Retinal pigment epithelial cell (primary cell): ENCODE results near the gene ACVR2B.

Experiments
- DNase-seq: peaks from one replicate; pipeline ENCODE4 v3.0.0-alpha.2; 2010; ENCODE audit warnings: low read depth
- H3K4me3 ChIP-seq: 2 replicates; pipeline ENCODE4 v1.5.1; 2011; ENCODE audit warnings: mild to moderate bottlenecking, low read length, control low read depth, moderate library complexity
- CTCF ChIP-seq: conservative IDR thresholded peaks from 2 replicates; pipeline ENCODE4 v1.5.1; 2011; ENCODE audit warnings: low read depth, low read length, control low read depth, inconsistent platforms

The ACVR2B gene

GRCh38 chr3:38476157-38476756, 22.6 kb downstream of the ACVR2B start:
- H3K4me3 ChIP-seq, result no peak overlapping the region
- no peak for TF ChIP-seq CTCF
- no peak for DNase-seq

- TF ChIP-seq CTCF, result no peak
- no peak for DNase-seq
- H3K4me3 ChIP-seq, result no peak overlapping the region
Observed at GRCh38 chr3:38477057-38477820, 23.5 kb downstream of the ACVR2B start.

- no peak for DNase-seq
- TF ChIP-seq CTCF, result no peak
Observed at GRCh38 chr3:38477839-38478450, 24.3 kb downstream of the ACVR2B start.

GRCh38 chr3:38478901-38479300, 25.2 kb downstream of the ACVR2B start:
- no peak for DNase-seq
- TF ChIP-seq CTCF, result no peak
- H3K4me3 ChIP-seq, result no peak overlapping the region

More at GRCh38 chr3:38477839-38478450, 24.3 kb downstream of the ACVR2B start:
- no peak overlapping the region for H3K4me3 ChIP-seq

- no peak overlapping the region for H3K4me3 ChIP-seq
- peak; percentile 94 for TF ChIP-seq CTCF
- DNase-seq, result no peak
Observed at GRCh38 chr3:38479431-38480092, 25.9 kb downstream of the ACVR2B start.

- no peak for TF ChIP-seq CTCF
- no peak for DNase-seq
Observed at GRCh38 chr3:38480093-38480445, 26.4 kb downstream of the ACVR2B start.

More at GRCh38 chr3:38480093-38480445, 26.4 kb downstream of the ACVR2B start:
- no peak overlapping the region for H3K4me3 ChIP-seq
